ENCODE results near the gene TMED8. TPM values are rescaled to one million over a fixed set of nuclear protein-coding genes. Genes with fewer than 3 reads are reported as not detected.

TMED8 gene
- polyA plus RNA-seq, 1 donor = 14.7 TPM

DNA sequence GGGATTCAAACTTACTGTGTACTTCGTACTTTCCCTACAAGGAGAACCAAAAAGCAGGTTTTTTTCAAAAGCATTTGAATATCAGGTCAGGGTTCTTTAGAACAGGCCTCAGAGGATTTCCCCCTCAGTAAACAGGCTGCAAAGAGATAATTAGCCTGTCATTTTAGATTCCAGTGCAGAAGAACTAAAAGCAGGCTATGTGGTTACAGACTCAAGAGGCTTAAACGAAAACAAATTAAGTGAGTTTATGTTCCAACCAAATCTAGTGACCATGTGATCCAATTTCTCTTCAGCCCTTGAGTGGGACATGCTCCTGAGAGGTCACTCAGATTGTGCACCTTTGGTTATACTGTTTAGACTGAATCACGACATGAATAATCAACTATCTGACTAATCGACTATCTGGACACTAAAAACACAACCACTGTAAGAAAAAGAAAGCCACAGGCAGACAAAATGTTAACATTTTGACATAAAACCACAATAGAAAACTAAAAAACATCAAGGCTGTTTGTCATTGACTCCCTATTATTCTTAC is 4.5 kb downstream of the TMED8 start:
- no peak overlapping the region for H3K4me3 ChIP-seq (ENCODE audit: low read length)
- no peaks in the 10 kb centered on the region for H3K27me3 ChIP-seq (ENCODE audit: control insufficient read depth, insufficient read depth, low read length)
- peak overlapping the region; percentile 26 for H3K27ac ChIP-seq (ENCODE audit: low read length)
- no peaks in the 10 kb centered on the region for H3K9me3 ChIP-seq (ENCODE audit: control insufficient read depth, low read depth, low read length)
- no peaks in the 10 kb centered on the region for H3K4me1 ChIP-seq (ENCODE audit: control insufficient read depth, insufficient read depth, low read length)
- DNase-seq = peak in 1 of 2 donors; percentile 59
- WGBS (ENCODE audit: insufficient coverage, low lambda C conversion rate) = no CpG with 5 or more reads among the region's 4 CpGs
- H3K36me3 ChIP-seq (ENCODE audit: control insufficient read depth, insufficient read depth, low read length) = no peaks in the 10 kb centered on the region

DNA sequence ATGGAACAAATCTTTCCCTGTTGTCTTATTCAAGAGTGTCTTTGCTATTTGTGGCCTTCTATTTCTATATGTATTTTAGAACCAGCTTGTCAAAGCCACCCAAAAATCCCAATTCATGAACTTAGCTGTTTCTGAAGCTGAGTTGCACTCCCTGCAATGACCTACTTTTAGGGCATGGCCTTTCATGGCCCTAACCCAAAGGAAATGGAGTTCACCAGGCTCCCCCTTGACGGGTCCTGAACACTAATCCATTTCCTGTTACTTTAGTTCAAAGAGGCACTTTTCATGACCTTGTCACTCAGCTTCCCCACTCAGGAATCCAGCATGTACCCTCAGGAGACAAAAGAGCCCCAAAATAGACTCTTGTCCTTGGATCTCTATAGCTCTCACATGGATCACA is 7.6 kb downstream of the TMED8 start:
- Histone ChIP-seq H3K9me3 (ENCODE audit: control insufficient read depth, low read depth, low read length) (no peaks in the 10 kb centered on the region), H3K36me3 (ENCODE audit: control insufficient read depth, insufficient read depth, low read length) (no peaks in the 10 kb centered on the region), H3K4me1 (ENCODE audit: control insufficient read depth, insufficient read depth, low read length) (no peaks in the 10 kb centered on the region), H3K4me3 (ENCODE audit: low read length) (no peak overlapping the region), H3K27me3 (ENCODE audit: control insufficient read depth, insufficient read depth, low read length) (no peaks in the 10 kb centered on the region), H3K27ac (ENCODE audit: low read length) (no peak overlapping the region)
- no peak for DNase-seq
- WGBS (ENCODE audit: insufficient coverage, low lambda C conversion rate) = no CpG with 5 or more reads among the region's 1 CpG

DNA sequence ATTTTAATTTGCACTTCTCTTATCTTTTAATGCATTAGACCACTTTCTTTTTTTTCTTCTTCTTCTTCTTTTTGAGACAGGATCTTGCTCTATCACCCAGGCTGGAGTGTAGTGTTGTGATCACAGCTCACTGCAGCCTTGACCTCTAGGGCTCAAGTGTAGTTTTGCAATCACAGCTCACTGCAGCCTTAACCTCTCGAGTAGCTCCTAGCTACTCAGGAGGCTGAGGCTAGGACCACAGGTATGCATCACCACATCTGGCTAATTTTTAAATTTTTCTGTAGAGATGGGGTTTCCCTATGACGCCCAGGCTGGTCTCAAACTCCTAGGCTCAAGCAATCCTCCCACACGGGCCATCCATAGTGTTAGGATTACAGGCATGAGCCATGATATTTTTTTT is 12.7 kb downstream of the TMED8 start:
- no peak overlapping the region for H3K27ac ChIP-seq (ENCODE audit: low read length)
- H3K9me3 ChIP-seq (ENCODE audit: control insufficient read depth, low read depth, low read length) = no peaks in the 10 kb centered on the region
- no CpG with 5 or more reads among the region's 3 CpGs for WGBS (ENCODE audit: insufficient coverage, low lambda C conversion rate)
- DNase-seq = no peak
- no peaks in the 10 kb centered on the region for H3K27me3 ChIP-seq (ENCODE audit: control insufficient read depth, insufficient read depth, low read length)
- no peaks in the 10 kb centered on the region for H3K36me3 ChIP-seq (ENCODE audit: control insufficient read depth, insufficient read depth, low read length)
- no peaks in the 10 kb centered on the region for H3K4me1 ChIP-seq (ENCODE audit: control insufficient read depth, insufficient read depth, low read length)
- no peak overlapping the region for H3K4me3 ChIP-seq (ENCODE audit: low read length)

DNA sequence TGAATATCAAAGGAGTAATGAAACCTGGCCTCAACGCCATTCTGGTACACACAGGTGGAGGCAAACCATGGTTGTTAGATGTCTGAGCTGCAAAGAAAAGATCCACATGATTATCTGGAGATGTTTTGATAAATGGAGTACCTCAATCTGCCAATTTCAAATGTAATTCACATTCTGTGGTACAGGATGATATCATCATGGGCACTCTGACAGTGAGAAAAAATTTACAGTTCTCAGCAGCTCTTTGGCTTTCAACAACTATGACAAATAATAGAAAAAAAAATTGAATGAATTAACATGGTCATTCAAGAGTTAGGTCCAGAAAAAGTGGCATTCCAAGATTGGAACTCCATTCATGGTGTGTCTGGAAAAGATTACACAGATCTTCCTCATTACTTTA is 17.3 kb downstream of the TMED8 start:
- H3K27me3 ChIP-seq (ENCODE audit: control insufficient read depth, insufficient read depth, low read length) = no peaks in the 10 kb centered on the region
- H3K4me3 ChIP-seq (ENCODE audit: low read length) = no peak overlapping the region
- 86% methylated on average over 1 of the region's 1 CpG for WGBS (ENCODE audit: insufficient coverage, low lambda C conversion rate)
- no peak for DNase-seq
- H3K9me3 ChIP-seq (ENCODE audit: control insufficient read depth, low read depth, low read length) = no peaks in the 10 kb centered on the region
- no peaks in the 10 kb centered on the region for H3K4me1 ChIP-seq (ENCODE audit: control insufficient read depth, insufficient read depth, low read length)
- no peak overlapping the region for H3K27ac ChIP-seq (ENCODE audit: low read length)
- no peaks in the 10 kb centered on the region for H3K36me3 ChIP-seq (ENCODE audit: control insufficient read depth, insufficient read depth, low read length)

DNA sequence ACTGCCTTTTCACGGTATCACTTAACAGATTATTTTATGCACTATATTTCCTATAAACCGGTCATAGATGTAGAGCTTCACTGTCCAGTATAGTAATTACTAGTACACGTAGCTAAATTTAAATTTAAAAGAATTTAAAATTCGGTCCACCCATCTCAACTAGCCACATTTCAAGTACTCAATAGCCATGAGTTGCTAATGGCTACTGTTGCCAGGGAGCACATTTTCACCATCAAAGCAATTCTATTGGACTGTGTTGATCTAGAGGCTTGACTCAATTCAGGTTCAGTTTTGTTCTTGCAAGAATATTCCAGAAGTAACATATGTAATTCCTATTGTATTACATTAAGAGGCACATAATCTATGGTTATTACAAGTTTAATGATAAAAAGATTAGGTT is 20.0 kb downstream of the TMED8 start:
- Histone ChIP-seq H3K4me1 (ENCODE audit: control insufficient read depth, insufficient read depth, low read length) (no peaks in the 10 kb centered on the region), H3K27me3 (ENCODE audit: control insufficient read depth, insufficient read depth, low read length) (no peaks in the 10 kb centered on the region), H3K9me3 (ENCODE audit: control insufficient read depth, low read depth, low read length) (no peaks in the 10 kb centered on the region), H3K27ac (ENCODE audit: low read length) (no peak overlapping the region), H3K36me3 (ENCODE audit: control insufficient read depth, insufficient read depth, low read length) (no peaks in the 10 kb centered on the region), H3K4me3 (ENCODE audit: low read length) (no peak overlapping the region)
- DNase-seq = no peak
- WGBS (ENCODE audit: insufficient coverage, low lambda C conversion rate) = 95% methylated on average over 4 of the region's 4 CpGs

DNA sequence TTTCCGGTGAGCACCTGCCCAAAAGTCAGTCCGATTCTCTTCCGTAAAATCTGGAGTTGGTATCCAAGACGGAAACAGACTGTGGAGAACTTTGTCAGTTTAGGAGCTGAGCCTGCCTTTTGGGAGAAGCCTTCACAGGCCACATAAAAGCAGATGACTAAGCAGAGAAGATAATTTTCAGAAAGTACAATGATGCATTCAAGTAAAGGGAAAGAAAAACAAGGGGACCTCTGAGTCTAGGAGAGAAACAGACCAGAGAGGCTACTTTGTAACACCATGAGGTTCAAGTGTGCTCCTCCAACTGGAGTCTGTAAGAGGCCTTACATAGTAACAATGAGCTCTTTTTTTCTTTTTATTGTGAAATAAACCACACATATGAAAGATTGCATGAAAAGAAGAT is 21.1 kb downstream of the TMED8 start:
- WGBS (ENCODE audit: insufficient coverage, low lambda C conversion rate) = 100% methylated on average over 1 of the region's 4 CpGs
- Histone ChIP-seq H3K9me3 (ENCODE audit: control insufficient read depth, low read depth, low read length) (no peaks in the 10 kb centered on the region), H3K4me1 (ENCODE audit: control insufficient read depth, insufficient read depth, low read length) (no peaks in the 10 kb centered on the region), H3K27ac (ENCODE audit: low read length) (no peak overlapping the region), H3K27me3 (ENCODE audit: control insufficient read depth, insufficient read depth, low read length) (no peaks in the 10 kb centered on the region), H3K4me3 (ENCODE audit: low read length) (no peak overlapping the region), H3K36me3 (ENCODE audit: control insufficient read depth, insufficient read depth, low read length) (peaks cover 2% of the 10 kb centered on the region)
- DNase-seq = no peak

DNA sequence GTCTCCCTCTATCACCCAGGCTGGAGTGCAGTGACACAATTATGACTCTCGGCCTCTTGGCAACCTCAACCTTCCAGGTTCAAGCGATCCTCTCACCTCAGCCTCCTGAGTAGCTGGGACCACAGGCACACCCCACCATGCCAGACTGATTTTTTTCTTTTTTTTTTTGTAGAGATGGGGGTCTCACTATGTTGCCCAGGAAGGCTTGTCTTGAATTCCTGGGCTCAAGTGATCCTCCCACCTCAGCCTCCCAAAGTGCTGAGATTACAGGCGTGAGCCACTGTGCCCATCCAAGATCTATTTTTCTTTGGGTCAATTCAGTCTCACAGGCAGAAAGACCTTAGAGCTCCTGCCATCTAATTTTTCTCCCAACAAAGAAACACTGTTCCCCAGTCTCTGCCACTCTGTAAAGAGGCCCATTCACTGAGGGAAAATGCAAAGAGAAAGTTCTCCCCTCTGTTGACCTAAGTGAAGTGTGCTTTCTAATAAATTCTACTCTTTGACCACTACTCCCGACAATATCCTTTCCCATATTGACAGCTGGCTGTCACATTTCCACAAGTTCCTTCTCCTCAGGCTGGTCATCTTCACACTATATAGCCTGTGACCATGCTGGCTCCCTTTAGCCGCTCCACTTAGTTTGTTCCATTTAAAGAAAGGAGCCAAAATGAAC is 23.3 kb downstream of the TMED8 start:
- Histone ChIP-seq H3K9me3 (ENCODE audit: control insufficient read depth, low read depth, low read length) (no peaks in the 10 kb centered on the region), H3K27me3 (ENCODE audit: control insufficient read depth, insufficient read depth, low read length) (no peaks in the 10 kb centered on the region)
- DNase-seq = no peak

DNA sequence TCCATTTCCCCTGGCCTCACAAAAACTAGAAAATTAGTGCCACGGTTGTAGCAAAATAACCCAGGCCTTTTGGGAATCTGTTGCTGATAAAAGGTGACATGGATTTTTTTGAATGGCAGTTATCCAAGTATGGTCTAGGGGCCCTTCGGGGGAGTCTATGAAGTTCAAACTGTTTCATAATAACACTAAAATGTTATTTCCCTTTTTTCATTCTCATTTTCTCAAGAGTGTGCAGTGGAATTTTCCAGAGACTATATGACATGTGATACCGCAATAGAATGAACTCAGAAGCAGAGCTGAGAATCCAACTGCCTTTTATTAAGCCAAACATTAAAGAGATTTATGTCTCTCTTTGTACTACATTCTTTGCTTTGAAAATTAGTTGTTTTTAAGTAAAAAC is 29.1 kb downstream of the TMED8 start:
- no peak overlapping the region for H3K27ac ChIP-seq (ENCODE audit: low read length)
- H3K36me3 ChIP-seq (ENCODE audit: control insufficient read depth, insufficient read depth, low read length) = peaks cover 22% of the 10 kb centered on the region
- no peaks in the 10 kb centered on the region for H3K27me3 ChIP-seq (ENCODE audit: control insufficient read depth, insufficient read depth, low read length)
- DNase-seq = no peak
- H3K9me3 ChIP-seq (ENCODE audit: control insufficient read depth, low read depth, low read length) = no peaks in the 10 kb centered on the region
- H3K4me3 ChIP-seq (ENCODE audit: low read length) = no peak overlapping the region
- 100% methylated on average over 1 of the region's 3 CpGs for WGBS (ENCODE audit: insufficient coverage, low lambda C conversion rate)
- no peaks in the 10 kb centered on the region for H3K4me1 ChIP-seq (ENCODE audit: control insufficient read depth, insufficient read depth, low read length)

More for the DNA sequence above, 23.3 kb downstream of the TMED8 start:
- Histone ChIP-seq H3K4me1 (ENCODE audit: control insufficient read depth, insufficient read depth, low read length) (no peaks in the 10 kb centered on the region), H3K4me3 (ENCODE audit: low read length) (no peak overlapping the region), H3K27ac (ENCODE audit: low read length) (no peak overlapping the region), H3K36me3 (ENCODE audit: control insufficient read depth, insufficient read depth, low read length) (peaks cover 12% of the 10 kb centered on the region)
- 100% methylated on average over 1 of the region's 5 CpGs for WGBS (ENCODE audit: insufficient coverage, low lambda C conversion rate)

DNA sequence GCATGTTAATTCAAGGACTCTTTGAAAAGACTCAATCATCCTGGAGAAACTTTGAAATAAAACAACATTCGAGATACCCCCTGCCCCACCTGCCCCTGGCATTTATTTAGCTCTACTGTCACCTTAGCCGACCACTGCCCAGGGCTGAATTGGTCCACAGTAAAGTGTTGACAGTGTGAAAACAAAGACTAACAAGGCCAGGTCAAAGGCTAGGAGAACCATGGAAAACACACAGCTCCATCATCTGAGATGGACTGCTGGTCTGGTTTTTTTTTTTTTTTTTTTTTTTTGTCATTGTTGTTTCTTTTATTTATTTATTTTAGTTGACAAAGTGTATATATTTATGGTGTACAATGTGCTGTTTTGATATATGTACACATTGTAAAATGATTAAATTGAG is 30.4 kb downstream of the TMED8 start:
- no peak for DNase-seq
- Histone ChIP-seq H3K4me1 (ENCODE audit: control insufficient read depth, insufficient read depth, low read length) (no peaks in the 10 kb centered on the region), H3K9me3 (ENCODE audit: control insufficient read depth, low read depth, low read length) (no peaks in the 10 kb centered on the region), H3K4me3 (ENCODE audit: low read length) (no peak overlapping the region), H3K27me3 (ENCODE audit: control insufficient read depth, insufficient read depth, low read length) (no peaks in the 10 kb centered on the region), H3K27ac (ENCODE audit: low read length) (no peak overlapping the region), H3K36me3 (ENCODE audit: control insufficient read depth, insufficient read depth, low read length) (peaks cover 34% of the 10 kb centered on the region)
- WGBS (ENCODE audit: insufficient coverage, low lambda C conversion rate) = no CpG with 5 or more reads among the region's 2 CpGs

DNA sequence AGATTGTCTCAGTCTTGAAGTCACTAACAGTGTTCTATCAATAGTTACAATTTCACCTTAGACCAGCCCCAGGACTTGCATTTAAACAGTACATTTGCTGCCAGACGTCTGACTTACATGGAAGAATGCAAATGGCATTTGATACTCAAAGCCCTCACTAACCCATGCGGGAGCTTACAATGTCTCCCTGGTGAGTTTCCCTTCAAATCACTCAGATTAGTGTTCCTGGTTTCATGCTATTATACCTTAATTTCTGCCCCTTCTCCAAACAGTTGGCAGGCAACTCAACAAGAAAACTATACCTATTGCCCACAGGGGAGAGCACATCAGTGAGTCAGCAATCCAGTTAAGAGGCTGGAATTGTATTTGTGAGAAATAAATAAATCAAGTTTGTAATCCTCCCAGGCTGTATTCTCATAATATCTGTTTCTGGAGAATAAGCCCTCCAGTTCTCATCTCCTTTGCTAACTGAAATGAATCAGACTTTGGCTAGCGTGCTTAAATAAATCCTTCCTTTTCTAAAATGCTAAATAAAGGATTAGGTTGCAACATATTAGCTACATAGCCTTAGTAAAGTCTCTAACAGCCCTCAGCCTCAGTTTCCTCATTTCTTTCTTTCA is 32.4 kb downstream of the TMED8 start:
- H3K4me3 ChIP-seq (ENCODE audit: low read length) = no peak overlapping the region
- no peaks in the 10 kb centered on the region for H3K27me3 ChIP-seq (ENCODE audit: control insufficient read depth, insufficient read depth, low read length)
- peaks cover 35% of the 10 kb centered on the region for H3K36me3 ChIP-seq (ENCODE audit: control insufficient read depth, insufficient read depth, low read length)
- no peak for DNase-seq
- WGBS (ENCODE audit: insufficient coverage, low lambda C conversion rate) = 100% methylated on average over 2 of the region's 3 CpGs
- H3K4me1 ChIP-seq (ENCODE audit: control insufficient read depth, insufficient read depth, low read length) = no peaks in the 10 kb centered on the region
- no peaks in the 10 kb centered on the region for H3K9me3 ChIP-seq (ENCODE audit: control insufficient read depth, low read depth, low read length)
- no peak overlapping the region for H3K27ac ChIP-seq (ENCODE audit: low read length)

DNA sequence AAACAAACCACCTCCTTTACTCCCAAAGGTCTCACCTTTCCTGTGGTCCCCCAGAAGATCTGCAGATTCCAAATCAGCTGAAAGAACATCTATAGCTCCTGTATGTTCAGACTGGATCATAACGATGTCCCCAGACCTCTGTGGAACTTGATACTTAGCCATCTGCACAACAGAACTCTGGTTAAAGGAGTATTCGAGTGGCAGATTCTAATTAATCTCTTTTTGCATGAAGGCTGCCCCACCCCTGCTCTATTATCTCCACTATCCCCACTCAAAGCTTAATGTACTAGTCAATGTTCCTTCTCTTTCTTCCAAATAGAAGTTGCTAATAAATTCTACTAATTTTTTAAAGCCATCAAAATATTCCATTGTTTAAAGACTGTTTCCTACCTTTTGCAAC is 33.2 kb downstream of the TMED8 start:
- DNase-seq = no peak
- Histone ChIP-seq H3K36me3 (ENCODE audit: control insufficient read depth, insufficient read depth, low read length) (peaks cover 33% of the 10 kb centered on the region), H3K4me1 (ENCODE audit: control insufficient read depth, insufficient read depth, low read length) (no peaks in the 10 kb centered on the region), H3K4me3 (ENCODE audit: low read length) (no peak overlapping the region), H3K27ac (ENCODE audit: low read length) (no peak overlapping the region), H3K27me3 (ENCODE audit: control insufficient read depth, insufficient read depth, low read length) (no peaks in the 10 kb centered on the region), H3K9me3 (ENCODE audit: control insufficient read depth, low read depth, low read length) (no peaks in the 10 kb centered on the region)
- WGBS (ENCODE audit: insufficient coverage, low lambda C conversion rate) = 100% methylated on average over 1 of the region's 2 CpGs

All from large intestine (tissue), 3 donors.